DMS53 (cell line): ENCODE data around the gene OGFOD1.

Experiments
- DNase-seq: peaks from one replicate; lab custom pipeline; 2025; lab: John Stamatoyannopoulos, UW

The OGFOD1 gene

GRCh38 chr16:56450986-56451752, at the start of gene OGFOD1, which contains the start of gene NUDT21:
Gene OGFOD1 (plus strand): TSS chr16:56451554. CDS start chr16:56451613, 59 bp downstream.
Gene NUDT21 (minus strand): TSS chr16:56451332. CDS start chr16:56451202, 130 bp downstream.
- peak; percentile 99 for DNase-seq

GRCh38 chr16:56405977-56406672, 45.2 kb upstream of the OGFOD1 start:
- DNase-seq: no peak

- peak; percentile 65 for DNase-seq
These were observed 42.8 kb upstream of the OGFOD1 start for GRCh38 chr16:56408379-56409098.

- DNase-seq: peak; percentile 24
These were observed 42.2 kb upstream of the OGFOD1 start for GRCh38 chr16:56409195-56409594.

GRCh38 chr16:56411123-56411522, 40.2 kb upstream of the OGFOD1 start:
- DNase-seq: no peak

GRCh38 chr16:56411624-56412023, 39.7 kb upstream of the OGFOD1 start:
- DNase-seq: no peak

GRCh38 chr16:56413381-56413780, 38.0 kb upstream of the OGFOD1 start:
- DNase-seq: no peak

- DNase-seq: no peak
These were observed 37.0 kb upstream of the OGFOD1 start for GRCh38 chr16:56414366-56414765.

GRCh38 chr16:56415875-56416274, 35.5 kb upstream of the OGFOD1 start:
- no peak for DNase-seq

GRCh38 chr16:56417138-56417537, 34.2 kb upstream of the OGFOD1 start:
- DNase-seq: no peak

GRCh38 chr16:56419740-56420548, 31.4 kb upstream of the OGFOD1 start:
- DNase-seq: no peak

- DNase-seq: no peak
These were observed 30.7 kb upstream of the OGFOD1 start for GRCh38 chr16:56420613-56421012.

- no peak for DNase-seq
These were observed 30.0 kb upstream of the OGFOD1 start for GRCh38 chr16:56421313-56421712.

GRCh38 chr16:56421976-56422669, 29.2 kb upstream of the OGFOD1 start:
- DNase-seq: no peak

GRCh38 chr16:56422896-56423441, 28.4 kb upstream of the OGFOD1 start:
- no peak for DNase-seq

- peak; percentile 36 for DNase-seq
These were observed 27.6 kb upstream of the OGFOD1 start for GRCh38 chr16:56423584-56424403.

- peak; percentile 41 for DNase-seq
These were observed 27.0 kb upstream of the OGFOD1 start for GRCh38 chr16:56424404-56424764.

- peak; percentile 81 for DNase-seq
These were observed 26.4 kb upstream of the OGFOD1 start for GRCh38 chr16:56424791-56425438.

- DNase-seq: peak; percentile 94
These were observed 25.9 kb upstream of the OGFOD1 start, which contains the start of gene AMFR for GRCh38 chr16:56425439-56425832. Gene AMFR (minus strand): TSS chr16:56425545. CDS start chr16:56425327, 218 bp downstream.
